ENCODE data around the gene SPINK1.

The SPINK1 gene

GRCh38 chr5:147819261-147819770, 12.2 kb downstream of the SPINK1 start:
- H3K4me3 ChIP-seq (ENCODE audit: low read depth, low read length): no peak overlapping the region
- TF ChIP-seq, protein P1, sequence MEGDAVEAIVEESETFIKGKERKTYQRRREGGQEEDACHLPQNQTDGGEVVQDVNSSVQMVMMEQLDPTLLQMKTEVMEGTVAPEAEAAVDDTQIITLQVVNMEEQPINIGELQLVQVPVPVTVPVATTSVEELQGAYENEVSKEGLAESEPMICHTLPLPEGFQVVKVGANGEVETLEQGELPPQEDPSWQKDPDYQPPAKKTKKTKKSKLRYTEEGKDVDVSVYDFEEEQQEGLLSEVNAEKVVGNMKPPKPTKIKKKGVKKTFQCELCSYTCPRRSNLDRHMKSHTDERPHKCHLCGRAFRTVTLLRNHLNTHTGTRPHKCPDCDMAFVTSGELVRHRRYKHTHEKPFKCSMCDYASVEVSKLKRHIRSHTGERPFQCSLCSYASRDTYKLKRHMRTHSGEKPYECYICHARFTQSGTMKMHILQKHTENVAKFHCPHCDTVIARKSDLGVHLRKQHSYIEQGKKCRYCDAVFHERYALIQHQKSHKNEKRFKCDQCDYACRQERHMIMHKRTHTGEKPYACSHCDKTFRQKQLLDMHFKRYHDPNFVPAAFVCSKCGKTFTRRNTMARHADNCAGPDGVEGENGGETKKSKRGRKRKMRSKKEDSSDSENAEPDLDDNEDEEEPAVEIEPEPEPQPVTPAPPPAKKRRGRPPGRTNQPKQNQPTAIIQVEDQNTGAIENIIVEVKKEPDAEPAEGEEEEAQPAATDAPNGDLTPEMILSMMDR (IDR thresholded peaks at IDR 0.05; ENCODE audit: low read depth, low read length, missing control alignments): no peak
- DNase-seq (ENCODE audit: low read depth): no peak

- no peak for DNase-seq (ENCODE audit: low read depth)
- H3K4me3 ChIP-seq (ENCODE audit: low read depth, low read length): no peak overlapping the region
- TF ChIP-seq, protein P1 (IDR thresholded peaks at IDR 0.05; ENCODE audit: low read depth, low read length, missing control alignments): no peak
Measured at GRCh38 chr5:147818290-147818689, 13.2 kb downstream of the SPINK1 start.

DNA sequence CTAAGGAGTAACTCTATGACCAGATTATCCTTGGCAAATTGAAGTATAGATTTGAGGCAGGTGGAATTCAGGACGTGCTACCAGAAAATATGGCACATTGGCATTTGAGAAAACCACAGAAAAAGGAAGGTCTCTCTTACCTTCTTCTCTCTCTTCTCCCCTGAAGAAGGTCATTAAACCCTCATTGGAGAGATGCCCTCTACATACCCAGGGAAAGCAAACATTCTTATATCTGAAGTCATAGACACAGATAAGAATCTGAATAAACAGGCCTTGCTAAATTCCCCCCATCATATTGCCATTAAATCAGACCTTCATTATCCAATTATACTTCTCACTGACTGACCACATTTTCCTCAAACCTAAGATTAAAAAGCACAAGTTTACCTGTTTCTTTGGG, 17.8 kb downstream of the SPINK1 start:
- TF ChIP-seq, protein P1 (IDR thresholded peaks at IDR 0.05; ENCODE audit: low read depth, low read length, missing control alignments): no peak
- no peak overlapping the region for H3K4me3 ChIP-seq (ENCODE audit: low read depth, low read length)

DNA sequence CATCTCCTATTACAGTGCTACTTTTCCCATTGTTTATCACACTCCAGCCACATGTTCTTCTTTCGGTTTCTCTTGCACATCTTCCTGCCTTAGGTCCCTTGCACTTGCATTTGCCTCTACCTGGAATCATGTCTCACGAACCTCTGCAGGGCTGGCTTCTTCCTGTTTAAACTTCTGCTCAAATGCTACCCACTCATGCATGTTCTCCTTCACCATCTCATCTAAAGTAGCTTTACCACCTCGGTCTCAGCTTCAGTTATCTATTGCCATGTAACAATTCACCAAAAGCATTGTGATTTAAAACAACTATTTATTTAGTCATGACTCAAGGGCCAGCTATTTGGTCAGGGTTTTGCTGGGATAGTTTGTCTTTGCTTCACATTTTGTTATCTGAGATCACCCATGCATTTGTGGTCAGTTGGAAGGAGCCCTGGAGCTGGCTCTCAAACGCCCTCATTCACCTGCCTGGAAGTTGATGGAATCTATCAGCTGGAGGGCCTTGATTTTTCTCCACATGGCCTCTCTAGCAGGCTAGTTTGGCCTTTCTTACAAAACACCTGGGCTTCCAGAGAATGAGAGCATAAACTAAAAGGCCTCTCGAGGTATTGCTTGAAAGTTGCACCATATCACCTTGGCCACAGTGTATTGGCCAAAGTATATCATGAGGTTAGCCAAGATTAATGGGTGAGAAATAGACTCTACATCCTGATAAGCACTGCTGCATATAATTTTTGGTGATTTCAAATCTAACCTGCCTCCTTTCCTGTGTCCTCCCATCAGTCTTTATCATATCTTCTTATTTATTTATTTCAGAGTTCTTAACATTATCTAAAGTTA, 21.4 kb downstream of the SPINK1 start:
- TF ChIP-seq, protein P1 (IDR thresholded peaks at IDR 0.05; ENCODE audit: low read depth, low read length, missing control alignments): no peak
- DNase-seq (ENCODE audit: low read depth): no peak
- no peak overlapping the region for H3K4me3 ChIP-seq (ENCODE audit: low read depth, low read length)

More for the DNA sequence above, 17.8 kb downstream of the SPINK1 start:
- DNase-seq (ENCODE audit: low read depth): no peak

DNA sequence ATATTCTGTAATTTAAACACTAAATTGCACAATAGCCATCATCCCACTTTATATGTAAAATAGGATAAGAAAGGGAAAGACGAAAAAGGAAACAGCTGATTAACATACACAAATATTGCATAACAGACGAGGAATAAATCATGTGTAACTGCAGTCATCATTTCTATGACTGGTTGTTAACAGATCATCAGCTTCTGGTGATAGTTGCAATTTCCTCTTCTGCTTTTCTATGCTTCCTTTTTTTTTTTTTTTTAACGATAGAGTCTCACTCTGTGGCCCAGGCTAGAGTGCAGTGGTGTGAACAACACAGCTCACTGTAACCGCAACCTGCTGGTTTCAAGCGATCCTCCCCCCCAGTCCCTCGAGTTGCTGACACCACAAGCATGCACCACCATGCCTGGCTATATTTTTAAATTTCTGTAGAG, 26.4 kb downstream of the SPINK1 start:
- TF ChIP-seq, protein P1 (IDR thresholded peaks at IDR 0.05; ENCODE audit: low read depth, low read length, missing control alignments): no peak

DNA sequence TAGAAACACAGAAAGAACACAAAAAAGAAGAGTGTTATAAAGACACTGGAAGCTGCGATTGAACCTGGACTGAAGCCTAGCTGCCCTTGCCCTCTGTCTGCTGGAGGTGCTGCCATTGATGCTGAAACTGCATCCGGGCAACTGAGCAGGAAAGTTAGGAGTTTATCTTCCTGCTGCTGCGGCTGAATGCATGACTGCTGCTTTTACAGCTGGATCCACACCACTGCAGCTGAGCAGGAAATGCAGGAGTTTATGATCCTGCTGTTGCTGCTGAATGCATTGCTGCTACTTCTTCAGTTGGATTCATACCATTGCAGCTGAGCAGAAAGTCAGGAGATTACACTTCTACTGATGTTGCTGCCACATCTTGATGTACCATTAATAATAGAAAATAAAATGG, 27.1 kb downstream of the SPINK1 start:
- TF ChIP-seq, protein P1 (IDR thresholded peaks at IDR 0.05; ENCODE audit: low read depth, low read length, missing control alignments): no peak
- no peak for DNase-seq (ENCODE audit: low read depth)
- H3K4me3 ChIP-seq (ENCODE audit: low read depth, low read length): no peak overlapping the region

More for the DNA sequence above, 26.4 kb downstream of the SPINK1 start:
- H3K4me3 ChIP-seq (ENCODE audit: low read depth, low read length): no peak overlapping the region
- peak; percentile 19 for DNase-seq (ENCODE audit: low read depth)
